Measurements from ENCODE around the gene NSD1. TPM values are rescaled to one million over a fixed set of nuclear protein-coding genes. Genes with fewer than 3 reads are reported as not detected.

The NSD1 gene
- total and polyA plus RNA-seq, 2 of the 4 experiments (the other 2 are of a cell fraction): 7.7 to 31.0 TPM

DNA sequence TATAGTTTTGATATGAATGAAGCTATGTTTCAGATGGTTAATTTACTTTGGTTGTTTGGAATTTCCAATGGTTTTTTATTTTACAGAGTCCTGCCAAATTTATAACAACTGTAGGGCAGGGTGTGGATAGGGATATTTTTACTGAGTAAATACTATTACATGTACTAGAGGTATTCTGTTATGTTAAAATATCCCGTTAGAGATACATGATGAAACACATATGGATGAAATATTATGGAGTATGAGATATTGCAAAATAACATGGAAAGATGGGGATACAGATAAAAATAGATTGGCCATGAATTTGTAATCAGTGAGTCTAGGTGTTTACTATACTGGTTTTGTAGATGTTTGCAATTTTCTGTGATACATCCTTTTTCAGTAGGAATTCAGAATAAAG is 93.3 kb downstream of the NSD1 start:
- H3K14ac ChIP-seq (replicated peaks; ENCODE audit: low read depth, low read length): no peak overlapping the region
- no peak overlapping the region for H3K18ac ChIP-seq (ENCODE audit: low read depth, low read length)
- no peak for ATAC-seq (ENCODE audit: low read depth)
- ChIA-PET CTCF (no interaction called here), POLR2A (ENCODE audit: unreplicated experiment) (no interaction called here)
- no peak overlapping the region for H2BK20ac ChIP-seq (ENCODE audit: low read depth, low read length)
- peaks cover 3% of the 10 kb centered on the region for H3K9me1 ChIP-seq (ENCODE audit: insufficient read depth, low read length)
- H4K20me1 ChIP-seq (ENCODE audit: insufficient read depth, low read length): peaks cover 5% of the 10 kb centered on the region; the same call in 1 of the 2 replicates
- no peaks in the 10 kb centered on the region for H3K9me3 ChIP-seq (ENCODE audit: control insufficient read depth, insufficient read depth, low read length)
- peaks cover 43 to 63% of the 10 kb centered on the region in 2 experiments for H3K79me1 ChIP-seq (ENCODE audit: low read depth in 1 of 2, low read length in 2 of 2)
- no CpG with 5 or more reads among the region's 1 CpG for WGBS, 2 experiments (ENCODE audit: extremely low coverage in 2 of 2, insufficient read length in 1 of 2)
- H4K5ac ChIP-seq (ENCODE audit: low read depth, low read length): no peak overlapping the region
- H3K23ac ChIP-seq (ENCODE audit: low read depth, low read length): no peak overlapping the region
- dilution Hi-C loops (cut with HindIII; ENCODE audit: low sequenced_read_pairs, unreplicated experiment): no loop called here
- no peak overlapping the region for H2BK5ac ChIP-seq (ENCODE audit: low read depth, low read length, poor library complexity, severe bottlenecking)
- H3K27ac ChIP-seq (ENCODE audit: insufficient read depth, low read length): no peak overlapping the region
- H2AFZ ChIP-seq (replicated peaks; ENCODE audit: low read length, poor library complexity): no peak overlapping the region
- no peak overlapping the region for H4K8ac ChIP-seq (ENCODE audit: low read depth in 2 of 2, low read length in 2 of 2)
- TF ChIP-seq ELK1 (IDR thresholded peaks at IDR 0.05; ENCODE audit: borderline replicate concordance, low read depth, low read length): no peak
- no peak for TF ChIP-seq RFX5 (IDR thresholded peaks at IDR 0.05; ENCODE audit: low read depth, low read length)
- no peak for TF ChIP-seq MXI1 (IDR thresholded peaks at IDR 0.05; ENCODE audit: borderline replicate concordance, low read depth, low read length)
- no peak for TF ChIP-seq NFE2L2 (IDR thresholded peaks at IDR 0.05; ENCODE audit: low read depth, low read length)
- TF ChIP-seq MAFK (IDR thresholded peaks at IDR 0.05; ENCODE audit: low read depth, low read length): no peak
- TF ChIP-seq CHD1 (IDR thresholded peaks at IDR 0.05; ENCODE audit: low read depth, low read length): no peak
- TF ChIP-seq SMC3 (IDR thresholded peaks at IDR 0.05; ENCODE audit: low read depth, low read length): no peak
- no peak for TF ChIP-seq RAD21 (IDR thresholded peaks at IDR 0.05; ENCODE audit: low read length)
- TF ChIP-seq MAZ (IDR thresholded peaks at IDR 0.05; ENCODE audit: borderline replicate concordance, low read depth, low read length): no peak
- no peak for TF ChIP-seq POLR2A (IDR thresholded peaks at IDR 0.05; ENCODE audit: low read depth, low read length)
- no peak for TF ChIP-seq USF2 (IDR thresholded peaks at IDR 0.05; ENCODE audit: low read depth, low read length)
- TF ChIP-seq CEBPB (IDR thresholded peaks at IDR 0.05; ENCODE audit: low read depth, low read length): no peak
- TF ChIP-seq BHLHE40 (IDR thresholded peaks at IDR 0.05; ENCODE audit: low read depth, low read length): no peak
- no peak for TF ChIP-seq FOS (IDR thresholded peaks at IDR 0.05; ENCODE audit: low read depth, low read length)
- no peak for TF ChIP-seq CTCF (conservative IDR thresholded peaks at IDR 0.05; ENCODE audit: low read depth, low read length)
- no peak for TF ChIP-seq RCOR1 (IDR thresholded peaks at IDR 0.05; ENCODE audit: insufficient replicate concordance, low read length)
- BruUV-seq (replicated peaks): no TSS peak
- H3K56ac ChIP-seq (ENCODE audit: extremely low read depth, insufficient read depth, low read length): no peak overlapping the region
- peaks cover 4% of the 10 kb centered on the region; the same call in 1 of the 2 replicates for H3K36me3 ChIP-seq (ENCODE audit: control insufficient read depth, insufficient read depth, low read length)
- no peak overlapping the region for H3K4me3 ChIP-seq (ENCODE audit: insufficient read depth, low read depth, low read length)
- no peak overlapping the region for H2BK15ac ChIP-seq (ENCODE audit: low read depth, low read length)
- H3K27me3 ChIP-seq (ENCODE audit: control insufficient read depth, insufficient read depth, low read length): no peaks in the 10 kb centered on the region
- no peak overlapping the region for H3K4ac ChIP-seq (ENCODE audit: low read depth, low read length)
- in situ Hi-C loops (cut with MboI; ENCODE audit: low sequenced_read_pairs): no loop called here
- H3K4me1 ChIP-seq (ENCODE audit: control insufficient read depth, insufficient read depth, low read length): peaks cover 1% of the 10 kb centered on the region
- H4K91ac ChIP-seq (ENCODE audit: insufficient read depth, low read depth, low read length): no peak overlapping the region
- intact Hi-C loops (cut with micrococcal nuclease): no loop called here
- H3K4me2 ChIP-seq (ENCODE audit: low read depth, low read length): no peak overlapping the region
- no peak overlapping the region for H2AK9ac ChIP-seq (replicated peaks; ENCODE audit: low read depth, low read length, poor library complexity)
- no peak for DNase-seq
- no peak overlapping the region for H2AK5ac ChIP-seq (ENCODE audit: low read depth, low read length)
- no peak overlapping the region for H3K9ac ChIP-seq (ENCODE audit: low read depth, low read length)
- no peak overlapping the region for H2BK120ac ChIP-seq (ENCODE audit: low read depth, low read length)

Measured in IMR-90 (cell line).